ENCODE data around the gene SPRY1. TPM values are rescaled to one million over a fixed set of nuclear protein-coding genes. Genes with fewer than 3 reads are reported as not detected.

The SPRY1 gene
- total RNA-seq, 4 donors from 2014 or later = 168 to 308 (median 256) TPM

- DNase-seq (ENCODE audit: low spot score) (no peak), ATAC-seq (ENCODE audit: low FRiP score) (no peak)
Measured at GRCh38 chr4:123450393-123450792, 53.8 kb downstream of the SPRY1 start.

GRCh38 chr4:123452616-123453015 is 56.0 kb downstream of the SPRY1 start:
- TF ChIP-seq CTCF (IDR thresholded peaks at IDR 0.05) = no peak
- ATAC-seq (ENCODE audit: low FRiP score) (peak; percentile 62), DNase-seq (ENCODE audit: low spot score) (peak; percentile 80)

More at GRCh38 chr4:123450393-123450792, 53.8 kb downstream of the SPRY1 start:
- TF ChIP-seq CTCF (IDR thresholded peaks at IDR 0.05) = no peak

- ATAC-seq (ENCODE audit: low FRiP score) (no peak), DNase-seq (ENCODE audit: low spot score) (no peak)
- TF ChIP-seq CTCF (IDR thresholded peaks at IDR 0.05) = no peak
Measured at GRCh38 chr4:123453061-123453680, 56.6 kb downstream of the SPRY1 start.
